ENCODE measurements around the gene MPP1.

Gene MPP1

GRCh38 chrX:154731881-154732280 lies 73.4 kb downstream of the MPP1 start:
- in situ Hi-C loops (cut with HindIII; ENCODE audit: low pct_unique_long_range_greater_than_20kb, low sequenced_read_pairs) = no loop called here
- no peak for TF ChIP-seq JUND (IDR thresholded peaks at IDR 0.05; ENCODE audit: low read depth)
- DNase-seq (ENCODE audit: low read depth in 1 of 2, low spot score in 1 of 2) = no peak

- no peak for TF ChIP-seq JUND (IDR thresholded peaks at IDR 0.05; ENCODE audit: low read depth)
- DNase-seq (ENCODE audit: low read depth in 1 of 2, low spot score in 1 of 2) = no peak
- in situ Hi-C loops (cut with HindIII; ENCODE audit: low pct_unique_long_range_greater_than_20kb, low sequenced_read_pairs) = no loop called here
These were observed 74.1 kb downstream of the MPP1 start for GRCh38 chrX:154731184-154731583.

GRCh38 chrX:154730253-154730891 lies 74.9 kb downstream of the MPP1 start:
- no peak for TF ChIP-seq JUND (IDR thresholded peaks at IDR 0.05; ENCODE audit: low read depth)
- in situ Hi-C loops (cut with HindIII; ENCODE audit: low pct_unique_long_range_greater_than_20kb, low sequenced_read_pairs) = no loop called here
- DNase-seq (ENCODE audit: low read depth in 1 of 2, low spot score in 1 of 2) = peak in 1 of 2 experiments; percentile 11

- in situ Hi-C loops (cut with HindIII; ENCODE audit: low pct_unique_long_range_greater_than_20kb, low sequenced_read_pairs) = no loop called here
These were observed 75.8 kb downstream of the MPP1 start for GRCh38 chrX:154729439-154729838.

More at GRCh38 chrX:154729439-154729838, 75.8 kb downstream of the MPP1 start:
- TF ChIP-seq JUND (IDR thresholded peaks at IDR 0.05; ENCODE audit: low read depth) = no peak
- no peak for DNase-seq (ENCODE audit: low read depth in 1 of 2, low spot score in 1 of 2)

Data from T47D (cell line).